ENCODE results near the gene WBP2NL. TPM values are rescaled to one million over a fixed set of nuclear protein-coding genes. Genes with fewer than 3 reads are reported as not detected.

The WBP2NL gene
- total RNA-seq, 2 donors from 2014 or later = 0.22 TPM; not detected in 1

- no peaks in the 10 kb centered on the region for H3K36me3 ChIP-seq
- H3K4me3 ChIP-seq = no peak overlapping the region
- no peak overlapping the region for H3K27ac ChIP-seq
- no peaks in the 10 kb centered on the region for H3K4me1 ChIP-seq
- H3K27me3 ChIP-seq = no peaks in the 10 kb centered on the region
- no peak for DNase-seq (ENCODE audit: low spot score)
- no peak for TF ChIP-seq CTCF (IDR thresholded peaks at IDR 0.05)
- no peaks in the 10 kb centered on the region for H3K9me3 ChIP-seq
Measured at GRCh38 chr22:41992496-41992895, 6.1 kb upstream of the WBP2NL start.

GRCh38 chr22:41995211-41995610 lies 3.4 kb upstream of the WBP2NL start:
- no peak for TF ChIP-seq CTCF (IDR thresholded peaks at IDR 0.05)
- no peaks in the 10 kb centered on the region for H3K27me3 ChIP-seq
- no peak overlapping the region for H3K4me3 ChIP-seq
- H3K9me3 ChIP-seq = no peaks in the 10 kb centered on the region
- peaks cover 0 to 10% of the 10 kb centered on the region in 2 donors for H3K4me1 ChIP-seq
- no peak overlapping the region for H3K27ac ChIP-seq
- no peak for DNase-seq (ENCODE audit: low spot score)
- H3K36me3 ChIP-seq = no peaks in the 10 kb centered on the region

- Histone ChIP-seq H3K27me3 (no peaks in the 10 kb centered on the region), H3K27ac (no peak overlapping the region), H3K4me3 (no peak overlapping the region), H3K9me3 (no peaks in the 10 kb centered on the region), H3K36me3 (no peaks in the 10 kb centered on the region), H3K4me1 (peaks cover 0 to 10% of the 10 kb centered on the region in 2 donors)
- DNase-seq (ENCODE audit: low spot score) = no peak
- no peak for TF ChIP-seq CTCF (IDR thresholded peaks at IDR 0.05)
Measured at GRCh38 chr22:41996826-41997225, 1.8 kb upstream of the WBP2NL start.

GRCh38 chr22:42000466-42000865 lies 1.9 kb downstream of the WBP2NL start:
- H3K9me3 ChIP-seq = no peaks in the 10 kb centered on the region
- H3K27me3 ChIP-seq = no peaks in the 10 kb centered on the region
- no peak overlapping the region for H3K4me3 ChIP-seq
- TF ChIP-seq CTCF (IDR thresholded peaks at IDR 0.05) = no peak
- H3K4me1 ChIP-seq = peaks cover 0 to 10% of the 10 kb centered on the region in 2 donors
- H3K36me3 ChIP-seq = no peaks in the 10 kb centered on the region
- no peak for DNase-seq (ENCODE audit: low spot score)
- H3K27ac ChIP-seq = no peak overlapping the region

GRCh38 chr22:42001121-42001520 lies 2.5 kb downstream of the WBP2NL start:
- Histone ChIP-seq H3K4me1 (peaks cover 0 to 10% of the 10 kb centered on the region in 2 donors), H3K9me3 (no peaks in the 10 kb centered on the region), H3K4me3 (no peak overlapping the region), H3K36me3 (no peaks in the 10 kb centered on the region), H3K27me3 (no peaks in the 10 kb centered on the region), H3K27ac (no peak overlapping the region)
- DNase-seq (ENCODE audit: low spot score) = no peak
- no peak for TF ChIP-seq CTCF (IDR thresholded peaks at IDR 0.05)

- TF ChIP-seq CTCF (IDR thresholded peaks at IDR 0.05) = no peak
- Histone ChIP-seq H3K4me1 (peaks cover 0 to 10% of the 10 kb centered on the region in 2 donors), H3K4me3 (no peak overlapping the region), H3K27me3 (no peaks in the 10 kb centered on the region), H3K9me3 (no peaks in the 10 kb centered on the region), H3K27ac (no peak overlapping the region), H3K36me3 (no peaks in the 10 kb centered on the region)
- DNase-seq (ENCODE audit: low spot score) = no peak
Measured at GRCh38 chr22:42001706-42002105, 3.1 kb downstream of the WBP2NL start.
